Measurements from ENCODE around the gene SUGP1. TPM values are rescaled to one million over a fixed set of nuclear protein-coding genes. Genes with fewer than 3 reads are reported as not detected.

Gene SUGP1
- total RNA-seq, 1 donor from 2014 or later = 73.2 TPM

- Mint-ChIP-seq H3K27ac (ENCODE audit: unreplicated experiment) (no peak overlapping the region), H3K9me3 (ENCODE audit: unreplicated experiment) (no peaks in the 10 kb centered on the region), H3K36me3 (ENCODE audit: low read depth, unreplicated experiment) (peaks cover 5% of the 10 kb centered on the region), H3K27me3 (ENCODE audit: unreplicated experiment) (peaks cover 6% of the 10 kb centered on the region), H3K4me1 (ENCODE audit: unreplicated experiment) (peaks cover 16% of the 10 kb centered on the region), H3K4me3 (ENCODE audit: unreplicated experiment) (no peak overlapping the region)
- DNase-seq (ENCODE audit: low spot score) = peak; percentile 83
- TF ChIP-seq CTCF (IDR thresholded peaks at IDR 0.05; ENCODE audit: unreplicated experiment) = peak; percentile 88
Measured at GRCh38 chr19:19361075-19361594, 40.8 kb upstream of the SUGP1 start.

- H3K4me1 Mint-ChIP-seq (ENCODE audit: unreplicated experiment) = peaks cover 11% of the 10 kb centered on the region
- H3K36me3 Mint-ChIP-seq (ENCODE audit: low read depth, unreplicated experiment) = peaks cover 17% of the 10 kb centered on the region
- no peak overlapping the region for H3K27ac Mint-ChIP-seq (ENCODE audit: unreplicated experiment)
- no peak for DNase-seq (ENCODE audit: low spot score)
- H3K27me3 Mint-ChIP-seq (ENCODE audit: unreplicated experiment) = peaks cover 5% of the 10 kb centered on the region
- peak overlapping the region; percentile 66 for H3K4me3 Mint-ChIP-seq (ENCODE audit: unreplicated experiment)
- no peak for TF ChIP-seq CTCF (IDR thresholded peaks at IDR 0.05; ENCODE audit: unreplicated experiment)
- H3K9me3 Mint-ChIP-seq (ENCODE audit: unreplicated experiment) = no peaks in the 10 kb centered on the region
Measured at GRCh38 chr19:19356901-19357566, 36.7 kb upstream of the SUGP1 start.

- Mint-ChIP-seq H3K4me1 (ENCODE audit: unreplicated experiment) (peaks cover 11% of the 10 kb centered on the region), H3K27me3 (ENCODE audit: unreplicated experiment) (peaks cover 5% of the 10 kb centered on the region), H3K9me3 (ENCODE audit: unreplicated experiment) (no peaks in the 10 kb centered on the region), H3K36me3 (ENCODE audit: low read depth, unreplicated experiment) (peaks cover 19% of the 10 kb centered on the region), H3K27ac (ENCODE audit: unreplicated experiment) (no peak overlapping the region), H3K4me3 (ENCODE audit: unreplicated experiment) (no peak overlapping the region)
- DNase-seq (ENCODE audit: low spot score) = no peak
- TF ChIP-seq CTCF (IDR thresholded peaks at IDR 0.05; ENCODE audit: unreplicated experiment) = no peak
Measured at GRCh38 chr19:19356500-19356899, 36.2 kb upstream of the SUGP1 start.

GRCh38 chr19:19355606-19356139 is 35.4 kb upstream of the SUGP1 start:
- Mint-ChIP-seq H3K27ac (ENCODE audit: unreplicated experiment) (no peak overlapping the region), H3K27me3 (ENCODE audit: unreplicated experiment) (peaks cover 5% of the 10 kb centered on the region)

More at GRCh38 chr19:19355606-19356139, 35.4 kb upstream of the SUGP1 start:
- DNase-seq (ENCODE audit: low spot score) = no peak
- H3K4me1 Mint-ChIP-seq (ENCODE audit: unreplicated experiment) = peaks cover 11% of the 10 kb centered on the region
- no peak overlapping the region for H3K4me3 Mint-ChIP-seq (ENCODE audit: unreplicated experiment)
- no peak for TF ChIP-seq CTCF (IDR thresholded peaks at IDR 0.05; ENCODE audit: unreplicated experiment)
- H3K36me3 Mint-ChIP-seq (ENCODE audit: low read depth, unreplicated experiment) = peaks cover 19% of the 10 kb centered on the region
- no peaks in the 10 kb centered on the region for H3K9me3 Mint-ChIP-seq (ENCODE audit: unreplicated experiment)

All from endothelial cell (in vitro differentiated cells).